H1 (cell line): Measurements from ENCODE around the gene IGSF9. TPM values are rescaled to one million over a fixed set of nuclear protein-coding genes. Genes with fewer than 3 reads are reported as not detected.

ENCODE experiments used
- CTCF ChIA-PET: fragments of 300-600 bp; sonication (Branson Sonifier 250); formaldehyde crosslinking; loops from one replicate; lab custom pipeline; 2021; ENCODE audit not compliant: partially characterized antibody; lab: Charles Lee
- POLR2A ChIA-PET: fragments of 300-600 bp; sonication (Branson Sonifier 250); formaldehyde crosslinking; loops from one replicate; lab custom pipeline; 2021; ENCODE audit warnings: inconsistent platforms; ENCODE audit not compliant: partially characterized antibody; lab: Charles Lee
- DNase-seq, 2 experiments: peaks; one replicate each; pipeline versions ENCODE4 v3.0.0 to v3.0.0-alpha.2; 2010 to 2022; ENCODE audit warnings: low spot score in 2 of 2, low read depth in 1 of 2, mixed read lengths in 1 of 2
- FAIRE-seq: peaks from 2 replicates; lab custom pipeline; 2011; peaks lifted over from hg19 to GRCh38; lab: Jason Lieb, UNC
- H2AFZ ChIP-seq: 2 replicates; pipeline ENCODE4 v1.8.1; 2012; ENCODE audit warnings: low read length, inconsistent platforms
- H2AK5ac ChIP-seq: 2 replicates; pipeline ENCODE4 v1.6.1; 2013; ENCODE audit warnings: low read depth, low read length
- H2BK120ac ChIP-seq: replicated peaks from 2 replicates; pipeline ENCODE3; 2013; ENCODE audit warnings: low read depth, low read length, inconsistent platforms
- H2BK12ac ChIP-seq: 2 replicates; pipeline ENCODE4 v1.6.1; 2013; ENCODE audit warnings: low read depth, low read length
- H2BK15ac ChIP-seq: 2 replicates; pipeline ENCODE4 v1.6.1; 2013; ENCODE audit warnings: low read length
- H2BK20ac ChIP-seq: 2 replicates; pipeline ENCODE4 v1.6.1; 2013; ENCODE audit warnings: low read length
- H2BK5ac ChIP-seq: 2 replicates; pipeline ENCODE4 v1.6.1; 2013; ENCODE audit warnings: low read depth, low read length
- H3K14ac ChIP-seq: 2 replicates; pipeline ENCODE4 v1.6.1; 2013; ENCODE audit warnings: inconsistent platforms; ENCODE audit not compliant: insufficient read length
- H3K18ac ChIP-seq: 2 replicates; pipeline ENCODE4 v1.6.1; 2013; ENCODE audit warnings: low read length; ENCODE audit errors: extremely low read depth
- H3K23ac ChIP-seq: 2 replicates; pipeline ENCODE4 v1.6.1; 2013; ENCODE audit warnings: inconsistent platforms; ENCODE audit not compliant: insufficient read length
- H3K23me2 ChIP-seq: 2 replicates; pipeline ENCODE4 v1.6.1; 2013; ENCODE audit warnings: low read depth, low read length
- H3K27ac ChIP-seq: 2 replicates; pipeline ENCODE4 v1.6.1; 2011; ENCODE audit warnings: low read depth, low read length, inconsistent platforms
- H3K27me3 ChIP-seq, 4 experiments: replicated peaks in 1 of 4; 1 replicate in 1 of 4; 2 replicates in 3 of 4; pipeline versions ENCODE4 v1.6.1 to v1.8.1; 2011 to 2013; ENCODE audit warnings: low read length in 3 of 4, mild to moderate bottlenecking in 3 of 4, inconsistent platforms in 2 of 4, mixed read lengths in 2 of 4, moderate library complexity in 1 of 4; ENCODE audit not compliant: control insufficient read depth in 3 of 4, insufficient read depth in 3 of 4; ENCODE audit errors: extremely low read depth in 1 of 4
- H3K36me3 ChIP-seq, 4 experiments: 2 replicates each; pipeline versions ENCODE4 v1.6.1 to v1.8.1; 2011 to 2013; ENCODE audit warnings: mild to moderate bottlenecking in 4 of 4, low read length in 3 of 4, moderate library complexity in 2 of 4, control low read depth in 1 of 4, inconsistent platforms in 1 of 4; ENCODE audit not compliant: insufficient read depth in 4 of 4, control insufficient read depth in 2 of 4
- H3K4ac ChIP-seq: replicated peaks from 2 replicates; pipeline ENCODE3; 2013; ENCODE audit warnings: low read length, low read depth, mixed read lengths, inconsistent platforms; ENCODE audit not compliant: insufficient read length
- H3K4me1 ChIP-seq, 4 experiments: replicated peaks in 1 of 4; 1 replicate in 1 of 4; 2 replicates in 3 of 4; pipeline versions ENCODE4 v1.6.1 to v1.8.1; 2011 to 2013; ENCODE audit warnings: low read length in 3 of 4, inconsistent platforms in 2 of 4, mixed read lengths in 1 of 4; ENCODE audit not compliant: insufficient read depth in 4 of 4, control insufficient read depth in 3 of 4
- H3K4me2 ChIP-seq, 2 experiments: 2 replicates each; pipeline versions ENCODE4 v1.6.1 to v1.8.1; 2011 to 2013; ENCODE audit warnings: low read depth in 2 of 2, low read length in 2 of 2, control low read depth in 1 of 2, inconsistent platforms in 1 of 2, mild to moderate bottlenecking in 1 of 2; ENCODE audit not compliant: insufficient read depth in 1 of 2
- H3K4me3 ChIP-seq, 4 experiments: fragments of 200-600, 300-600 bp in 1 of 4; sonication (generic), shearing (Covaris generic), sonication (Bioruptor Twin) in 1 of 4; 2 replicates each; pipeline versions ENCODE4 v1.5.1 to v1.8.1; 2011 to 2016; ENCODE audit warnings: low read length in 4 of 4, low read depth in 3 of 4, control low read depth in 2 of 4, inconsistent platforms in 2 of 4, mild to moderate bottlenecking in 2 of 4, mixed read lengths in 1 of 4, moderate library complexity in 1 of 4; ENCODE audit not compliant: insufficient read depth in 2 of 4; ENCODE audit errors: extremely low read depth in 1 of 4
- H3K56ac ChIP-seq: replicated peaks from 2 replicates; pipeline ENCODE3; 2013; ENCODE audit warnings: low read depth, mild to moderate bottlenecking, mixed read lengths, low read length, inconsistent platforms; ENCODE audit not compliant: insufficient read length
- H3K79me1 ChIP-seq: 2 replicates; pipeline ENCODE4 v1.6.1; 2013; ENCODE audit warnings: low read depth, low read length, control low read depth
- H3K79me2 ChIP-seq, 2 experiments: 2 replicates each; pipeline versions ENCODE4 v1.6.1 to v1.8.1; 2012 to 2013; ENCODE audit warnings: low read length in 2 of 2, mild to moderate bottlenecking in 2 of 2, inconsistent platforms in 1 of 2; ENCODE audit not compliant: insufficient read depth in 2 of 2, control insufficient read depth in 1 of 2
- H3K9ac ChIP-seq, 4 experiments: replicated peaks in 1 of 4; 1 replicate in 1 of 4; 2 replicates in 3 of 4; pipeline versions ENCODE4 v1.6.1 to v1.8.1; 2011 to 2013; ENCODE audit warnings: low read depth in 3 of 4, low read length in 3 of 4, control low read depth in 2 of 4, mild to moderate bottlenecking in 2 of 4, moderate library complexity in 2 of 4, inconsistent platforms in 1 of 4; ENCODE audit errors: extremely low read depth in 1 of 4
- H3K9me3 ChIP-seq, 2 experiments: 2 replicates each; pipeline versions ENCODE4 v1.6.1 to v1.8.1; 2012 to 2013; ENCODE audit warnings: mild to moderate bottlenecking in 2 of 2, moderate library complexity in 2 of 2, control low read depth in 1 of 2, inconsistent platforms in 1 of 2, low read depth in 1 of 2, low read length in 1 of 2, mixed read lengths in 1 of 2; ENCODE audit not compliant: insufficient read depth in 2 of 2
- H4K20me1 ChIP-seq, 2 experiments: replicated peaks in 1 of 2; 2 replicates each; pipeline versions ENCODE3 to v1.8.1; 2011 to 2013; ENCODE audit warnings: inconsistent platforms in 2 of 2, low read length in 2 of 2, mild to moderate bottlenecking in 1 of 2; ENCODE audit not compliant: insufficient read depth in 2 of 2, control insufficient read depth in 1 of 2
- H4K5ac ChIP-seq: 2 replicates; pipeline ENCODE4 v1.6.1; 2013; ENCODE audit warnings: low read length, low read depth, mixed read lengths, inconsistent platforms; ENCODE audit not compliant: insufficient read length
- H4K8ac ChIP-seq: 2 replicates; pipeline ENCODE4 v1.8.0; 2013; ENCODE audit warnings: mild to moderate bottlenecking, moderate library complexity, low read length, inconsistent platforms; ENCODE audit not compliant: insufficient read depth; ENCODE audit errors: extremely low read depth
- H4K91ac ChIP-seq: replicated peaks from 2 replicates; pipeline ENCODE3; 2013; ENCODE audit warnings: low read length, mixed read lengths, inconsistent platforms; ENCODE audit not compliant: insufficient read length
- BACH1 ChIP-seq: IDR thresholded peaks from 2 replicates; pipeline ENCODE4 v1.6.1; 2012; ENCODE audit warnings: low read length, improper control_type of control experiment
- JUN ChIP-seq: IDR thresholded peaks from 2 replicates; pipeline ENCODE4 v1.6.1; 2011; ENCODE audit warnings: low read depth, mild to moderate bottlenecking, improper control_type of control experiment, low read length
- JUND ChIP-seq: IDR thresholded peaks from 2 replicates; pipeline ENCODE4 v1.6.1; 2011; ENCODE audit warnings: mild to moderate bottlenecking, improper control_type of control experiment, low read length
- MAFK ChIP-seq: IDR thresholded peaks from 2 replicates; pipeline ENCODE4 v1.6.1; 2012; ENCODE audit warnings: low read depth, mild to moderate bottlenecking, improper control_type of control experiment, low read length
- NANOG ChIP-seq: IDR thresholded peaks from 2 replicates; pipeline ENCODE4 v1.6.1; 2011; ENCODE audit warnings: low read length, low read depth, mild to moderate bottlenecking, inconsistent platforms; ENCODE audit not compliant: insufficient read depth, poor library complexity, severe bottlenecking
- SP1 ChIP-seq: IDR thresholded peaks from 2 replicates; pipeline ENCODE4 v1.6.1; 2011; ENCODE audit warnings: low read depth, low read length
- WGBS, 2 experiments: shearing (Covaris generic) in 1 of 2; methylation state at CpG; one replicate each; pipeline versions ENCODE4 v1.1.6 to v1.1.7; 2013 to 2015; ENCODE audit warnings: low lambda C conversion rate in 2 of 2, mixed read lengths in 2 of 2, inconsistent platforms in 1 of 2, low coverage in 1 of 2, missing lambda C conversion rate in 1 of 2; ENCODE audit not compliant: insufficient replicate concordance in 2 of 2, insufficient coverage in 1 of 2, insufficient read length in 1 of 2; ENCODE audit errors: extremely low coverage in 1 of 2, missing lambda C conversion rate in 1 of 2; 5-methylcytosine and 5-hydroxymethylcytosine counted together
- polyA plus RNA-seq, 7 experiments: library from polyadenylated mRNA; depleted of rRNA in 3 of 7; stranded (reverse) in 5 of 7; unstranded in 2 of 7; fragments of >200 nt in 5 of 7; fragments of 200-250 nt in 2 of 7; gene quantifications; 1 replicate in 5 of 7; 2 replicates in 1 of 7; 4 replicates in 1 of 7; pipeline versions ENCODE4 v1.2.1 to v1.2.3, GENCODE V29; 2011 to 2013; ENCODE audit warnings: missing spikeins in 2 of 7, mixed read lengths in 2 of 7
- total RNA-seq: library from RNA; stranded (reverse); fragmentation: NEBNext Ultra II Directional; extraction: Animal tissue kit (Norgen Biotek cat#: 25700); gene quantifications from 2 replicates; pipeline ENCODE4 v1.2.1, GENCODE V29; 2021

The IGSF9 gene
- total and polyA plus RNA-seq, 2 of the 8 experiments (the other 6 are each of a cell fraction or from before 2014, with no cell fraction given): 10.9 to 28.1 TPM

- Histone ChIP-seq H3K79me1 (peaks cover 3% of the 10 kb centered on the region), H3K9ac (no peak overlapping the region), H2BK120ac (no peak overlapping the region), H3K18ac (no peak overlapping the region), H3K23me2 (peaks cover 12% of the 10 kb centered on the region; the same call in 1 of the 2 replicates), H2AK5ac (no peak overlapping the region; the same call in 1 of the 2 replicates), H2BK20ac (no peak overlapping the region), H3K14ac (no peak overlapping the region), H4K5ac (no peak overlapping the region), H3K79me2 (peaks cover 0 to 12% of the 10 kb centered on the region in 2 experiments; a peak in 2 of 4 replicates), H4K91ac (no peak overlapping the region), H3K4me1 (peaks cover 13 to 30% (median 19%) of the 10 kb centered on the region in 4 experiments), H2AFZ (no peak overlapping the region), H3K4me2 (no peak overlapping the region), H3K56ac (no peak overlapping the region), H3K23ac (no peak overlapping the region), H2BK15ac (no peak overlapping the region), H3K27ac (no peak overlapping the region), H2BK5ac (no peak overlapping the region), H3K4ac (no peak overlapping the region), H3K36me3 (peaks cover 0 to 16% (median 2%) of the 10 kb centered on the region in 4 experiments; a peak in 4 of 8 replicates), H3K27me3 (peaks cover 0 to 16% (median 8%) of the 10 kb centered on the region in 4 experiments; a peak in 5 of 7 replicates), H3K9me3 (no peaks in the 10 kb centered on the region), H3K4me3 (no peak overlapping the region), H2BK12ac (no peak overlapping the region), H4K8ac (no peak overlapping the region), H4K20me1 (peaks cover 0 to 3% of the 10 kb centered on the region in 2 experiments)
- ChIA-PET CTCF (interaction anchor here (0.8 to 7.5 kb wide), 5 partner anchors 10 to 87 kb away, joined by 3 to 43 read pairs (median 6); no protein-coding TSS in a partner anchor), POLR2A (no interaction called here)
- FAIRE-seq (no peak), DNase-seq (no peak)
- WGBS, 2 experiments: 96% methylated on average over 10 of the region's 10 CpGs; no CpG with 5 or more reads in 1 of the 2 experiments
- TF ChIP-seq JUN: no peak
- no peak for TF ChIP-seq BACH1
- TF ChIP-seq MAFK: no peak
- no peak for TF ChIP-seq NANOG
- TF ChIP-seq JUND: no peak
- TF ChIP-seq SP1: no peak
Observed at GRCh38 chr1:159920202-159920601, 25.2 kb downstream of the IGSF9 start.
